A673 (cell line): ENCODE measurements around the gene CYBA.

Source experiments
- EZH2 ChIP-seq: fragments of 200-600 bp; sonication (generic); IDR thresholded peaks from 2 replicates; pipeline ENCODE4 v1.6.1; 2017; ENCODE audit warnings: borderline replicate concordance, low read depth, mild to moderate bottlenecking, mixed read lengths, antibody characterized with exemption, low read length; ENCODE audit not compliant: poor library complexity, severe bottlenecking
- TF ChIP-seq, protein P1 (sequence below): fragments of 300-800, 200-600 bp; sonication (generic); conservative IDR thresholded peaks from 2 replicates; pipeline ENCODE4 v1.5.1; 2017; ENCODE audit warnings: low read depth, mild to moderate bottlenecking, antibody characterized with exemption, low read length, moderate library complexity, mixed read lengths

DNA sequence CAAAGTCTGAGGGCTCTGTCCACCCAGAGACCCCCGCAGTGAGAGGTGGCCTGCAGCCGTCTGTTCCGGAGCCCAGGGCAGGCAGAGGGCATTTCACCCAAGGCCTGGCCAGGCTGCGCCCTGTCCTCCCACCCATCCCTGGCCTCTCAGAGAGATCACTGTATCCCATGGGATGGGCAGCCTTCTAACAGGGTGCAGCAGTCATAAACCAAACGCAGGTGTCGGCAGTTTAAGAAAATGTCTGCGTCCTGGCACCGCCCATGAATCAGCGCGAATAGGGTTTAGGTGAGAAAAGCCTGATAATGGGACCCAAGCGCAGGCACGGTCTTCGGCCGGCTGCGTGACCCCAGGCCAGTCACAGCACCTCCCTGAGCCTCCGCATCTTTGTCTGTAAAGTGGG is 5.4 kb downstream of the CYBA start:
- no peak for TF ChIP-seq EZH2
- TF ChIP-seq, protein P1, sequence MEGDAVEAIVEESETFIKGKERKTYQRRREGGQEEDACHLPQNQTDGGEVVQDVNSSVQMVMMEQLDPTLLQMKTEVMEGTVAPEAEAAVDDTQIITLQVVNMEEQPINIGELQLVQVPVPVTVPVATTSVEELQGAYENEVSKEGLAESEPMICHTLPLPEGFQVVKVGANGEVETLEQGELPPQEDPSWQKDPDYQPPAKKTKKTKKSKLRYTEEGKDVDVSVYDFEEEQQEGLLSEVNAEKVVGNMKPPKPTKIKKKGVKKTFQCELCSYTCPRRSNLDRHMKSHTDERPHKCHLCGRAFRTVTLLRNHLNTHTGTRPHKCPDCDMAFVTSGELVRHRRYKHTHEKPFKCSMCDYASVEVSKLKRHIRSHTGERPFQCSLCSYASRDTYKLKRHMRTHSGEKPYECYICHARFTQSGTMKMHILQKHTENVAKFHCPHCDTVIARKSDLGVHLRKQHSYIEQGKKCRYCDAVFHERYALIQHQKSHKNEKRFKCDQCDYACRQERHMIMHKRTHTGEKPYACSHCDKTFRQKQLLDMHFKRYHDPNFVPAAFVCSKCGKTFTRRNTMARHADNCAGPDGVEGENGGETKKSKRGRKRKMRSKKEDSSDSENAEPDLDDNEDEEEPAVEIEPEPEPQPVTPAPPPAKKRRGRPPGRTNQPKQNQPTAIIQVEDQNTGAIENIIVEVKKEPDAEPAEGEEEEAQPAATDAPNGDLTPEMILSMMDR = no peak
